K562 (cell line): ENCODE results near the gene POLR3C. TPM values are rescaled to one million over a fixed set of nuclear protein-coding genes. Genes with fewer than 3 reads are reported as not detected.

ENCODE experiments used
- ATAC-seq: fragments of 200-7000 bp; cut with Tn5 transposase; 3 replicates; pipeline ENCODE4 v1.9.1; 2020; ENCODE audit warnings: moderate library complexity
- BruUV-seq: library from RNA; stranded (reverse); fragments of 400-500 nt; replicated peaks from 2 replicates; lab custom pipeline; 2021; lab: Mats Ljungman, UMichigan
- CTCF ChIA-PET: fragments of 300-600 bp; formaldehyde crosslinking; extraction: SDS; loops from one replicate; lab custom pipeline; 2021; ENCODE audit warnings: low intra/inter-chr PET ratio; lab: Yijun Ruan, JAX
- POLR2A ChIA-PET: fragments of 300-600, 350-650 bp; sonication (Branson Sonifier 250); formaldehyde crosslinking; extraction: SDS; loops from one replicate; lab custom pipeline; 2021; ENCODE audit warnings: antibody characterized with exemption, inconsistent platforms; lab: Yijun Ruan, JAX
- DNase-seq, 4 experiments: peaks; one replicate each; pipeline versions ENCODE4 v3.0.0 to v3.0.0-alpha.2; 2011 to 2018; ENCODE audit warnings: low spot score in 3 of 4, mixed read lengths in 3 of 4; ENCODE audit errors: extremely low read depth in 1 of 4
- FAIRE-seq: peaks from 2 replicates; lab custom pipeline; 2011; peaks lifted over from hg19 to GRCh38; lab: Jason Lieb, UNC
- H2AFZ ChIP-seq: 2 replicates; pipeline ENCODE4 v1.6.0; 2011; ENCODE audit warnings: low read depth, low read length, control low read depth, inconsistent platforms
- H3K27ac ChIP-seq: fragments of 200-600 bp; 3 replicates; pipeline ENCODE4 v1.8.0; 2011; ENCODE audit warnings: low read depth, mild to moderate bottlenecking, control low read depth, inconsistent platforms, low read length, moderate library complexity, mixed read lengths; ENCODE audit errors: extremely low read depth
- H3K27me3 ChIP-seq, 2 experiments: fragments of 300-600 bp in 1 of 2; 2 replicates in 1 of 2; 3 replicates in 1 of 2; pipeline versions ENCODE4 v1.6.0 to v1.8.0; 2011; ENCODE audit warnings: inconsistent platforms in 2 of 2, low read length in 2 of 2, mild to moderate bottlenecking in 1 of 2, mixed read lengths in 1 of 2, moderate library complexity in 1 of 2; ENCODE audit not compliant: control insufficient read depth in 2 of 2, insufficient read depth in 2 of 2
- H3K36me3 ChIP-seq: fragments of 300-600 bp; 3 replicates; pipeline ENCODE4 v1.8.0; 2011; ENCODE audit warnings: mild to moderate bottlenecking, low read length, inconsistent platforms; ENCODE audit not compliant: control insufficient read depth, insufficient read depth
- H3K4me1 ChIP-seq, 2 experiments: fragments of 200-600 bp in 1 of 2; replicated peaks in 1 of 2; 2 replicates in 1 of 2; 3 replicates in 1 of 2; pipeline versions ENCODE4 v1.5.1 to v1.8.0; 2011; ENCODE audit warnings: inconsistent platforms in 2 of 2, low read length in 2 of 2, mild to moderate bottlenecking in 1 of 2, mixed read lengths in 1 of 2, moderate library complexity in 1 of 2; ENCODE audit not compliant: control insufficient read depth in 2 of 2, insufficient read depth in 2 of 2
- H3K4me2 ChIP-seq: 2 replicates; pipeline ENCODE4 v1.6.1; 2011; ENCODE audit warnings: low read length, control low read depth, inconsistent platforms, mixed read lengths; ENCODE audit not compliant: insufficient read depth
- H3K4me3 ChIP-seq: fragments of 200-600 bp; sonication (generic), shearing (Covaris generic); 2 replicates; pipeline ENCODE4 v1.5.1; 2016; ENCODE audit warnings: control low read depth, inconsistent platforms
- H3K79me2 ChIP-seq: fragments of 200-600 bp; 3 replicates; pipeline ENCODE4 v1.8.0; 2011; ENCODE audit warnings: low read length, inconsistent platforms; ENCODE audit not compliant: control insufficient read depth, insufficient read depth
- H3K9ac ChIP-seq, 2 experiments: 2 replicates each; pipeline versions ENCODE4 v1.6.0 to v1.6.1; 2011; ENCODE audit warnings: low read depth in 2 of 2, low read length in 2 of 2, control low read depth in 1 of 2, inconsistent platforms in 1 of 2, mild to moderate bottlenecking in 1 of 2, mixed read lengths in 1 of 2; ENCODE audit not compliant: insufficient read depth in 1 of 2
- H3K9me1 ChIP-seq: one replicate; pipeline ENCODE4 v1.6.0; 2011; ENCODE audit warnings: inconsistent platforms, mild to moderate bottlenecking, low read length, moderate library complexity; ENCODE audit not compliant: control insufficient read depth, insufficient read depth
- H3K9me3 ChIP-seq: replicated peaks from 2 replicates; pipeline ENCODE4 v1.5.1; 2011; ENCODE audit warnings: low read depth, low read length, inconsistent platforms; ENCODE audit not compliant: control insufficient read depth, insufficient read depth
- H4K20me1 ChIP-seq: replicated peaks from 2 replicates; pipeline ENCODE4 v1.6.1; 2011; ENCODE audit warnings: low read length, inconsistent platforms, mixed read lengths; ENCODE audit not compliant: control insufficient read depth, insufficient read depth
- ARHGAP35 ChIP-seq: fragments of 450-650 bp; IDR thresholded peaks from 2 replicates; pipeline ENCODE4 v1.6.1; 2018; ENCODE audit not compliant: partially characterized antibody
- CEBPB ChIP-seq: fragments of 450-650 bp; IDR thresholded peaks from 2 replicates; pipeline ENCODE4 v1.6.1; 2016; ENCODE audit warnings: missing genetic modification characterization, missing compliant biosample characterization
- CEBPG ChIP-seq, 3 experiments: fragments of 200-800 bp in 1 of 3; sonication (Bioruptor generic) in 1 of 3; sonication (generic) in 1 of 3; formaldehyde crosslinking in 1 of 3; IDR thresholded peaks in 2 of 3; conservative IDR thresholded peaks in 1 of 3; 2 replicates each; pipeline versions ENCODE4 v1.6.1 to v1.8.0; 2016 to 2022; ENCODE audit warnings: missing compliant biosample characterization in 2 of 3, missing genetic modification characterization in 2 of 3, mild to moderate bottlenecking in 1 of 3, missing genetic modification reagents in 1 of 3
- KLF13 ChIP-seq: fragments of 450-650 bp; IDR thresholded peaks from 2 replicates; pipeline ENCODE4 v1.6.1; 2016; ENCODE audit warnings: missing genetic modification characterization, low read depth, mild to moderate bottlenecking, missing compliant biosample characterization, moderate library complexity, borderline replicate concordance
- NONO ChIP-seq, 2 experiments: fragments of 200-400 bp in 1 of 2; fragments of 450-650 bp in 1 of 2; formaldehyde crosslinking in 1 of 2; IDR thresholded peaks; 2 replicates each; pipeline ENCODE4 v1.6.1; 2017; ENCODE audit warnings: low read depth in 2 of 2, mild to moderate bottlenecking in 2 of 2, moderate library complexity in 2 of 2, low read length in 1 of 2
- PRDM10 ChIP-seq: fragments of 450-650 bp; IDR thresholded peaks from 2 replicates; pipeline ENCODE4 v1.6.1; 2018; ENCODE audit not compliant: partially characterized antibody
- SRSF1 ChIP-seq: fragments of 200-400 bp; formaldehyde crosslinking; IDR thresholded peaks from 2 replicates; pipeline ENCODE4 v1.6.1; 2017; ENCODE audit warnings: mild to moderate bottlenecking, low read depth, low read length, moderate library complexity
- WGBS: fragments of 100-300 bp; shearing (Covaris generic); methylation state at CpG from one replicate; pipeline ENCODE4 v1.1.6; 2016; ENCODE audit warnings: low coverage, mixed read lengths; ENCODE audit not compliant: insufficient coverage; ENCODE audit errors: missing lambda C conversion rate; 5-methylcytosine and 5-hydroxymethylcytosine counted together
- in situ Hi-C: fragments of 300-500 bp; cut with MboI; formaldehyde crosslinking; loops from 4 replicates; pipeline ENCODE4 v1.15.0; 2018; ENCODE audit warnings: inconsistent platforms, mixed read lengths
- intact Hi-C: fragments of 100-400 bp; cut with micrococcal nuclease; formaldehyde crosslinking; loops from 2 replicates; pipeline ENCODE4 v1.14.2; 2022
- polyA plus RNA-seq, 8 experiments: library from polyadenylated mRNA; depleted of rRNA in 4 of 8; stranded (reverse) in 5 of 8; unstranded in 3 of 8; fragments of >200 nt; fragmentation: Nextera tagmentation in 2 of 8; fragmentation: Illumina TruSeq in 1 of 8; extraction: Ambion mirVana in 2 of 8; extraction: Trizol in 1 of 8; gene quantifications; 2 replicates each; pipeline versions ENCODE4 v1.2.1 to v1.2.3, GENCODE V29; 2011 to 2014; ENCODE audit warnings: inconsistent platforms in 1 of 8, missing spikeins in 1 of 8
- total RNA-seq, 7 experiments: library from RNA; depleted of rRNA in 6 of 7; stranded (reverse); fragments of >200 nt in 6 of 7; fragmentation: Illumina TruSeq in 2 of 7; extraction: Trizol in 2 of 7; gene quantifications; 2 replicates each; pipeline versions ENCODE4 v1.2.1 to v1.2.3, GENCODE V29; 2011 to 2021; ENCODE audit warnings: low replicate concordance in 1 of 7

Gene POLR3C
- total and polyA plus RNA-seq, 9 of the 15 experiments (the other 6 are each of a cell fraction or from before 2014, with no cell fraction given): 19.7 to 64.1 (median 45.2) TPM

- ChIA-PET POLR2A (interaction anchor here (0.5 to 2.4 kb wide), 5 partner anchors 8 to 160 kb away, joined by 3 to 6 read pairs (median 4); no protein-coding TSS in a partner anchor), CTCF (no interaction called here)
- TF ChIP-seq KLF13 (tag): no peak
- TF ChIP-seq SRSF1: no peak
- no peak for TF ChIP-seq NONO (IDR thresholded peaks at IDR 0.05; ENCODE audit: low read depth in 2 of 2, low read length in 1 of 2)
- TF ChIP-seq CEBPB: peak; percentile 41
- TF ChIP-seq CEBPG (CRISPR knock-in tag; IDR thresholded peaks at IDR 0.05): no peak
- TF ChIP-seq CEBPG (tag; conservative IDR thresholded peaks at IDR 0.05 in 1 of 2, IDR thresholded peaks at IDR 0.05 in 1 of 2): peak in 1 of 2 experiments; percentile 22; a peak in 1 of 4 replicates
- TF ChIP-seq ARHGAP35: no peak
- peak; percentile 45 for TF ChIP-seq PRDM10
- DNase-seq: no peak
- no TSS peak for BruUV-seq
- no peak overlapping the region for H3K4me2 ChIP-seq
- WGBS: 35% methylated on average over 2 of the region's 2 CpGs
- no peaks in the 10 kb centered on the region for H3K9me1 ChIP-seq
- no peaks in the 10 kb centered on the region for H3K79me2 ChIP-seq
- ATAC-seq: peak; percentile 23; the same call in 1 of the 3 replicates
- peaks cover 20 to 37% of the 10 kb centered on the region in 2 experiments for H3K4me1 ChIP-seq
- H2AFZ ChIP-seq: peak overlapping the region; percentile 83
- in situ Hi-C loops (no loop called here), intact Hi-C loops (no loop called here)
- no peak overlapping the region for H3K27ac ChIP-seq
- no peak for FAIRE-seq
- H3K9ac ChIP-seq: no peak overlapping the region
- no peaks in the 10 kb centered on the region for H4K20me1 ChIP-seq
- no peaks in the 10 kb centered on the region for H3K27me3 ChIP-seq
- no peak overlapping the region for H3K4me3 ChIP-seq
- no peaks in the 10 kb centered on the region for H3K36me3 ChIP-seq
- no peaks in the 10 kb centered on the region for H3K9me3 ChIP-seq
These were observed 54.7 kb downstream of the POLR3C start for GRCh38 chr1:145878724-145879123.
